Activated effector memory CD4-positive, alpha-beta T cell treated with anti-CD3 and anti-CD28 coated beads, Interleukin-2, amount 50 U/mL, for 16 hours (primary cell): ENCODE data around the gene SLC47A1.
"Not testable (repeated sequence)": the region's sequence is repeated elsewhere in the genome, so short reads cannot be mapped to it uniquely, and the experiment has no call there.

Experiments
- DNase-seq: peaks from one replicate; pipeline ENCODE4 v3.0.0-alpha.2; 2020

Gene SLC47A1

GRCh38 chr17:19520641-19521040, 13.0 kb upstream of the SLC47A1 start:
- no peak for DNase-seq

GRCh38 chr17:19523690-19524089, 10.0 kb upstream of the SLC47A1 start:
- no peak for DNase-seq

GRCh38 chr17:19526950-19527349, 6.7 kb upstream of the SLC47A1 start:
- DNase-seq = not testable (repeated sequence)

- no peak for DNase-seq
These were observed 1.7 kb upstream of the SLC47A1 start for GRCh38 chr17:19531780-19532501.

GRCh38 chr17:19533036-19533717, 477 bp upstream of the SLC47A1 start:
- no peak for DNase-seq

GRCh38 chr17:19534562-19535149, 1.0 kb downstream of the SLC47A1 start:
- no peak for DNase-seq

GRCh38 chr17:19537111-19537510, 3.5 kb downstream of the SLC47A1 start:
- DNase-seq = no peak

GRCh38 chr17:19538095-19539039, 4.7 kb downstream of the SLC47A1 start:
- DNase-seq = peak; percentile 8

GRCh38 chr17:19539040-19539399, 5.4 kb downstream of the SLC47A1 start:
- peak; percentile 50 for DNase-seq

GRCh38 chr17:19539841-19540311, 6.2 kb downstream of the SLC47A1 start:
- no peak for DNase-seq

- DNase-seq = no peak
These were observed 7.2 kb downstream of the SLC47A1 start for GRCh38 chr17:19540706-19541370.

- DNase-seq = no peak
These were observed 7.8 kb downstream of the SLC47A1 start for GRCh38 chr17:19541445-19541844.

- DNase-seq = no peak
These were observed 8.6 kb downstream of the SLC47A1 start for GRCh38 chr17:19542247-19542646.

- no peak for DNase-seq
These were observed 10.7 kb downstream of the SLC47A1 start for GRCh38 chr17:19544366-19544765.

- DNase-seq = no peak
These were observed 12.8 kb downstream of the SLC47A1 start for GRCh38 chr17:19546289-19547065.

GRCh38 chr17:19549746-19550623, 16.3 kb downstream of the SLC47A1 start:
- peak; percentile 2 for DNase-seq

- DNase-seq = no peak
These were observed 17.5 kb downstream of the SLC47A1 start for GRCh38 chr17:19551165-19551564.

- no peak for DNase-seq
These were observed 18.0 kb downstream of the SLC47A1 start for GRCh38 chr17:19551591-19552148.

- DNase-seq = no peak
These were observed 19.4 kb downstream of the SLC47A1 start for GRCh38 chr17:19553036-19553435.

- DNase-seq = no peak
These were observed 20.7 kb downstream of the SLC47A1 start for GRCh38 chr17:19554393-19554792.
